ENCODE measurements around the gene AGBL4. TPM values are rescaled to one million over a fixed set of nuclear protein-coding genes. Genes with fewer than 3 reads are reported as not detected.

AGBL4 gene
- polyA plus RNA-seq, 4 donors = 0.10 to 0.16 TPM; not detected in 2

GRCh38 chr1:48568501-48568900 is 1455.3 kb downstream of the AGBL4 start:
- no peak overlapping the region for H3K4me3 ChIP-seq (ENCODE audit: low read depth in 1 of 3, low read length in 3 of 3)
- DNase-seq (no peak), FAIRE-seq (no peak)
- H3K36me3 ChIP-seq (ENCODE audit: control insufficient read depth in 3 of 3, insufficient read depth in 2 of 3, low read depth in 1 of 3, low read length in 3 of 3) = no peaks in the 10 kb centered on the region
- 79 to 82% (median 81%) methylated on average over 2 of the region's 2 CpGs for WGBS, 3 donors
- no peaks in the 10 kb centered on the region for H3K9me3 ChIP-seq (ENCODE audit: control insufficient read depth in 2 of 2, insufficient read depth in 1 of 2, low read depth in 1 of 2, low read length in 1 of 2)
- no peaks in the 10 kb centered on the region for H3K27me3 ChIP-seq (ENCODE audit: control insufficient read depth in 3 of 3, insufficient read depth in 3 of 3, low read length in 3 of 3)
- H3K4me1 ChIP-seq (ENCODE audit: control insufficient read depth in 3 of 3, insufficient read depth in 2 of 3, low read depth in 1 of 3, low read length in 2 of 3) = no peaks in the 10 kb centered on the region
- H3K27ac ChIP-seq (ENCODE audit: low read depth in 1 of 3, low read length in 2 of 3) = no peak overlapping the region

- H3K27ac ChIP-seq (ENCODE audit: low read depth in 1 of 3, low read length in 2 of 3) = no peak overlapping the region
- H3K36me3 ChIP-seq (ENCODE audit: control insufficient read depth in 3 of 3, insufficient read depth in 2 of 3, low read depth in 1 of 3, low read length in 3 of 3) = no peaks in the 10 kb centered on the region
- H3K27me3 ChIP-seq (ENCODE audit: control insufficient read depth in 3 of 3, insufficient read depth in 3 of 3, low read length in 3 of 3) = no peaks in the 10 kb centered on the region
- no peaks in the 10 kb centered on the region for H3K9me3 ChIP-seq (ENCODE audit: control insufficient read depth in 2 of 2, insufficient read depth in 1 of 2, low read depth in 1 of 2, low read length in 1 of 2)
- no peak overlapping the region for H3K4me3 ChIP-seq (ENCODE audit: low read depth in 1 of 3, low read length in 3 of 3)
- H3K4me1 ChIP-seq (ENCODE audit: control insufficient read depth in 3 of 3, insufficient read depth in 2 of 3, low read depth in 1 of 3, low read length in 2 of 3) = no peaks in the 10 kb centered on the region
- WGBS, 3 donors = 77 to 85% (median 83%) methylated on average over 2 of the region's 2 CpGs
- FAIRE-seq = no peak
- DNase-seq = no peak
Observed at GRCh38 chr1:48566492-48566891, 1457.3 kb downstream of the AGBL4 start.

- FAIRE-seq (no peak), DNase-seq (no peak)
- H3K4me3 ChIP-seq (ENCODE audit: low read depth in 1 of 3, low read length in 3 of 3) = no peak overlapping the region
- no peak overlapping the region for H3K27ac ChIP-seq (ENCODE audit: low read depth in 1 of 3, low read length in 2 of 3)
- WGBS, 3 donors = 77 to 83% (median 80%) methylated on average over 1 of the region's 1 CpG
- H3K9me3 ChIP-seq (ENCODE audit: control insufficient read depth in 2 of 2, insufficient read depth in 1 of 2, low read depth in 1 of 2, low read length in 1 of 2) = no peaks in the 10 kb centered on the region
- no peaks in the 10 kb centered on the region for H3K4me1 ChIP-seq (ENCODE audit: control insufficient read depth in 3 of 3, insufficient read depth in 2 of 3, low read depth in 1 of 3, low read length in 2 of 3)
- peaks cover 0 to 3% (median 2%) of the 10 kb centered on the region in 3 donors for H3K27me3 ChIP-seq (ENCODE audit: control insufficient read depth in 3 of 3, insufficient read depth in 3 of 3, low read length in 3 of 3)
- H3K36me3 ChIP-seq (ENCODE audit: control insufficient read depth in 3 of 3, insufficient read depth in 2 of 3, low read depth in 1 of 3, low read length in 3 of 3) = no peaks in the 10 kb centered on the region
Observed at GRCh38 chr1:48563021-48563420, 1460.7 kb downstream of the AGBL4 start.

GRCh38 chr1:48561444-48561843 is 1462.3 kb downstream of the AGBL4 start:
- Histone ChIP-seq H3K4me3 (ENCODE audit: low read depth in 1 of 3, low read length in 3 of 3) (no peak overlapping the region), H3K4me1 (ENCODE audit: control insufficient read depth in 3 of 3, insufficient read depth in 2 of 3, low read depth in 1 of 3, low read length in 2 of 3) (no peaks in the 10 kb centered on the region), H3K27me3 (ENCODE audit: control insufficient read depth in 3 of 3, insufficient read depth in 3 of 3, low read length in 3 of 3) (peaks cover 0 to 3% (median 3%) of the 10 kb centered on the region in 3 donors), H3K36me3 (ENCODE audit: control insufficient read depth in 3 of 3, insufficient read depth in 2 of 3, low read depth in 1 of 3, low read length in 3 of 3) (no peaks in the 10 kb centered on the region), H3K9me3 (ENCODE audit: control insufficient read depth in 2 of 2, insufficient read depth in 1 of 2, low read depth in 1 of 2, low read length in 1 of 2) (no peaks in the 10 kb centered on the region), H3K27ac (ENCODE audit: low read depth in 1 of 3, low read length in 2 of 3) (no peak overlapping the region)
- WGBS, 3 donors = 90 to 98% (median 94%) methylated on average over 1 of the region's 1 CpG
- no peak for DNase-seq
- no peak for FAIRE-seq

- peaks cover 0 to 4% (median 3%) of the 10 kb centered on the region in 3 donors for H3K27me3 ChIP-seq (ENCODE audit: control insufficient read depth in 3 of 3, insufficient read depth in 3 of 3, low read length in 3 of 3)
- H3K9me3 ChIP-seq (ENCODE audit: control insufficient read depth in 2 of 2, insufficient read depth in 1 of 2, low read depth in 1 of 2, low read length in 1 of 2) = no peaks in the 10 kb centered on the region
- FAIRE-seq (no peak), DNase-seq (no peak)
- H3K36me3 ChIP-seq (ENCODE audit: control insufficient read depth in 3 of 3, insufficient read depth in 2 of 3, low read depth in 1 of 3, low read length in 3 of 3) = no peaks in the 10 kb centered on the region
- no peak overlapping the region for H3K27ac ChIP-seq (ENCODE audit: low read depth in 1 of 3, low read length in 2 of 3)
- no peaks in the 10 kb centered on the region for H3K4me1 ChIP-seq (ENCODE audit: control insufficient read depth in 3 of 3, insufficient read depth in 2 of 3, low read depth in 1 of 3, low read length in 2 of 3)
- no peak overlapping the region for H3K4me3 ChIP-seq (ENCODE audit: low read depth in 1 of 3, low read length in 3 of 3)
Observed at GRCh38 chr1:48560577-48560976, 1463.2 kb downstream of the AGBL4 start.

- no peak overlapping the region for H3K4me3 ChIP-seq (ENCODE audit: low read depth in 1 of 3, low read length in 3 of 3)
- FAIRE-seq (no peak), DNase-seq (no peak)
- H3K27ac ChIP-seq (ENCODE audit: low read depth in 1 of 3, low read length in 2 of 3) = no peak overlapping the region
- no peaks in the 10 kb centered on the region for H3K4me1 ChIP-seq (ENCODE audit: control insufficient read depth in 3 of 3, insufficient read depth in 2 of 3, low read depth in 1 of 3, low read length in 2 of 3)
- 90 to 96% (median 91%) methylated on average over 1 of the region's 1 CpG for WGBS, 3 donors
- no peaks in the 10 kb centered on the region for H3K36me3 ChIP-seq (ENCODE audit: control insufficient read depth in 3 of 3, insufficient read depth in 2 of 3, low read depth in 1 of 3, low read length in 3 of 3)
- peaks cover 0 to 4% (median 3%) of the 10 kb centered on the region in 3 donors for H3K27me3 ChIP-seq (ENCODE audit: control insufficient read depth in 3 of 3, insufficient read depth in 3 of 3, low read length in 3 of 3)
- H3K9me3 ChIP-seq (ENCODE audit: control insufficient read depth in 2 of 2, insufficient read depth in 1 of 2, low read depth in 1 of 2, low read length in 1 of 2) = no peaks in the 10 kb centered on the region
Observed at GRCh38 chr1:48560116-48560515, 1463.6 kb downstream of the AGBL4 start.

GRCh38 chr1:48558366-48558765 is 1465.4 kb downstream of the AGBL4 start:
- Histone ChIP-seq H3K4me3 (ENCODE audit: low read depth in 1 of 3, low read length in 3 of 3) (no peak overlapping the region), H3K36me3 (ENCODE audit: control insufficient read depth in 3 of 3, insufficient read depth in 2 of 3, low read depth in 1 of 3, low read length in 3 of 3) (no peaks in the 10 kb centered on the region), H3K27me3 (ENCODE audit: control insufficient read depth in 3 of 3, insufficient read depth in 3 of 3, low read length in 3 of 3) (peaks cover 0 to 4% (median 3%) of the 10 kb centered on the region in 3 donors), H3K27ac (ENCODE audit: low read depth in 1 of 3, low read length in 2 of 3) (no peak overlapping the region), H3K4me1 (ENCODE audit: control insufficient read depth in 3 of 3, insufficient read depth in 2 of 3, low read depth in 1 of 3, low read length in 2 of 3) (no peaks in the 10 kb centered on the region), H3K9me3 (ENCODE audit: control insufficient read depth in 2 of 2, insufficient read depth in 1 of 2, low read depth in 1 of 2, low read length in 1 of 2) (no peaks in the 10 kb centered on the region)
- WGBS, 3 donors = 75 to 88% (median 84%) methylated on average over 2 of the region's 2 CpGs
- FAIRE-seq (no peak), DNase-seq (no peak)

GRCh38 chr1:48556186-48556850 is 1467.4 kb downstream of the AGBL4 start:
- Histone ChIP-seq H3K9me3 (ENCODE audit: control insufficient read depth in 2 of 2, insufficient read depth in 1 of 2, low read depth in 1 of 2, low read length in 1 of 2) (no peaks in the 10 kb centered on the region), H3K36me3 (ENCODE audit: control insufficient read depth in 3 of 3, insufficient read depth in 2 of 3, low read depth in 1 of 3, low read length in 3 of 3) (no peaks in the 10 kb centered on the region), H3K27ac (ENCODE audit: low read depth in 1 of 3, low read length in 2 of 3) (no peak overlapping the region), H3K4me1 (ENCODE audit: control insufficient read depth in 3 of 3, insufficient read depth in 2 of 3, low read depth in 1 of 3, low read length in 2 of 3) (peaks cover 0 to 2% (median 0%) of the 10 kb centered on the region in 3 donors), H3K27me3 (ENCODE audit: control insufficient read depth in 3 of 3, insufficient read depth in 3 of 3, low read length in 3 of 3) (peaks cover 0 to 4% (median 3%) of the 10 kb centered on the region in 3 donors), H3K4me3 (ENCODE audit: low read depth in 1 of 3, low read length in 3 of 3) (no peak overlapping the region)
- WGBS, 3 donors = 69 to 76% (median 73%) methylated on average over 5 of the region's 5 CpGs
- DNase-seq (no peak), FAIRE-seq (no peak)

GRCh38 chr1:48555271-48555670 is 1468.5 kb downstream of the AGBL4 start:
- H3K4me1 ChIP-seq (ENCODE audit: control insufficient read depth in 3 of 3, insufficient read depth in 2 of 3, low read depth in 1 of 3, low read length in 2 of 3) = peaks cover 0 to 2% (median 0%) of the 10 kb centered on the region in 3 donors
- 64 to 83% (median 71%) methylated on average over 2 of the region's 2 CpGs for WGBS, 3 donors
- no peak for DNase-seq
- H3K27me3 ChIP-seq (ENCODE audit: control insufficient read depth in 3 of 3, insufficient read depth in 3 of 3, low read length in 3 of 3) = peaks cover 0 to 4% (median 3%) of the 10 kb centered on the region in 3 donors
- no peaks in the 10 kb centered on the region for H3K9me3 ChIP-seq (ENCODE audit: control insufficient read depth in 2 of 2, insufficient read depth in 1 of 2, low read depth in 1 of 2, low read length in 1 of 2)
- no peak overlapping the region for H3K27ac ChIP-seq (ENCODE audit: low read depth in 1 of 3, low read length in 2 of 3)
- FAIRE-seq = no peak
- H3K36me3 ChIP-seq (ENCODE audit: control insufficient read depth in 3 of 3, insufficient read depth in 2 of 3, low read depth in 1 of 3, low read length in 3 of 3) = no peaks in the 10 kb centered on the region
- H3K4me3 ChIP-seq (ENCODE audit: low read depth in 1 of 3, low read length in 3 of 3) = no peak overlapping the region
